ENCODE data around the gene EXOC6B.

GRCh38 chr2:72165792-72166191 lies 660.0 kb downstream of the EXOC6B start:
- no peak for TF ChIP-seq CTCF (IDR thresholded peaks at IDR 0.05 in 4 of 5, conservative IDR thresholded peaks at IDR 0.05 in 1 of 5)
- no peak for TF ChIP-seq POLR2A (IDR thresholded peaks at IDR 0.05)

All from gastrocnemius medialis (tissue), 4 donors.